Activated naive CD8-positive, alpha-beta T cell treated with anti-CD3 and anti-CD28 coated beads, Interleukin-2, amount 50 U/mL, for 16 hours (primary cell): ENCODE measurements around the gene ARMC3.
"Not testable (repeated sequence)": the region's sequence is repeated elsewhere in the genome, so short reads cannot be mapped to it uniquely, and the experiment has no call there.

Source experiments
- DNase-seq: peaks from one replicate; pipeline ENCODE4 v3.0.0-alpha.2; 2020; ENCODE audit warnings: low read depth, low spot score

Gene ARMC3

GRCh38 chr10:23072593-23072992 lies 144.7 kb downstream of the ARMC3 start:
- DNase-seq, result not testable (repeated sequence)

- no peak for DNase-seq
These were observed 145.7 kb downstream of the ARMC3 start for GRCh38 chr10:23073527-23073926.

- DNase-seq, result no peak
These were observed 147.8 kb downstream of the ARMC3 start for GRCh38 chr10:23075672-23076071.

GRCh38 chr10:23078114-23078513 lies 150.3 kb downstream of the ARMC3 start:
- DNase-seq, result no peak

- no peak for DNase-seq
These were observed 151.8 kb downstream of the ARMC3 start for GRCh38 chr10:23079700-23080099.

- DNase-seq, result no peak
These were observed 152.4 kb downstream of the ARMC3 start for GRCh38 chr10:23080262-23080661.

GRCh38 chr10:23081221-23081750 lies 153.4 kb downstream of the ARMC3 start:
- DNase-seq, result no peak

- no peak for DNase-seq
These were observed 154.0 kb downstream of the ARMC3 start for GRCh38 chr10:23081891-23082290.
